GM12864 (cell line): ENCODE data around the gene SLX4IP.

Experiments
- DNase-seq: peaks from one replicate; pipeline ENCODE4 v3.0.0-alpha.2; 2011; ENCODE audit warnings: low read depth
- H3K4me3 ChIP-seq: 2 replicates; pipeline ENCODE4 v1.5.1; 2011; ENCODE audit warnings: mild to moderate bottlenecking, low read depth, low read length, control low read depth
- TF ChIP-seq, protein P1 (sequence below): IDR thresholded peaks from 2 replicates; pipeline ENCODE4 v1.5.1; 2011; ENCODE audit warnings: low read depth, mild to moderate bottlenecking, moderate library complexity, low read length, control low read depth, inconsistent platforms; ENCODE audit errors: missing control alignments

SLX4IP gene

DNA sequence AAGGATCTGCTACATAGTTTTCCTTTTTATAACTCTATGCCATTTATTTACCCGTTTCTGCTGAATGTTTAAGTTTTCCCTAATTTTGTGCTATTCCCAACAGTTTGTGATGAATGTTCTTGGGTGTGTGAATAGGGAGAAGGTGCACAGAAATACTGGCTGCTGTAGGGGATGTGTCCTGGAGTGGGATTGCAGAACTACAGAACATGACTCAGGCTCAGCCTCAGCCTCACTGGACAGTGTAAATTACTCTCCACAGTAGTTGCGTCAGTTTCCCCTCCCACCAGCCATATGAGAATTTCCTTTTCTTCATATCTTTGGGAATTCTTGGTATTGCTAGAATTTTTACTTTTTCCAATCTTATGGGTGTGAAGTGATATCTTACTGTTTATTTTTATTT lies 57.0 kb downstream of the SLX4IP start:
- TF ChIP-seq, protein P1, sequence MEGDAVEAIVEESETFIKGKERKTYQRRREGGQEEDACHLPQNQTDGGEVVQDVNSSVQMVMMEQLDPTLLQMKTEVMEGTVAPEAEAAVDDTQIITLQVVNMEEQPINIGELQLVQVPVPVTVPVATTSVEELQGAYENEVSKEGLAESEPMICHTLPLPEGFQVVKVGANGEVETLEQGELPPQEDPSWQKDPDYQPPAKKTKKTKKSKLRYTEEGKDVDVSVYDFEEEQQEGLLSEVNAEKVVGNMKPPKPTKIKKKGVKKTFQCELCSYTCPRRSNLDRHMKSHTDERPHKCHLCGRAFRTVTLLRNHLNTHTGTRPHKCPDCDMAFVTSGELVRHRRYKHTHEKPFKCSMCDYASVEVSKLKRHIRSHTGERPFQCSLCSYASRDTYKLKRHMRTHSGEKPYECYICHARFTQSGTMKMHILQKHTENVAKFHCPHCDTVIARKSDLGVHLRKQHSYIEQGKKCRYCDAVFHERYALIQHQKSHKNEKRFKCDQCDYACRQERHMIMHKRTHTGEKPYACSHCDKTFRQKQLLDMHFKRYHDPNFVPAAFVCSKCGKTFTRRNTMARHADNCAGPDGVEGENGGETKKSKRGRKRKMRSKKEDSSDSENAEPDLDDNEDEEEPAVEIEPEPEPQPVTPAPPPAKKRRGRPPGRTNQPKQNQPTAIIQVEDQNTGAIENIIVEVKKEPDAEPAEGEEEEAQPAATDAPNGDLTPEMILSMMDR = no peak
- no peak for DNase-seq
- H3K4me3 ChIP-seq = no peak overlapping the region

DNA sequence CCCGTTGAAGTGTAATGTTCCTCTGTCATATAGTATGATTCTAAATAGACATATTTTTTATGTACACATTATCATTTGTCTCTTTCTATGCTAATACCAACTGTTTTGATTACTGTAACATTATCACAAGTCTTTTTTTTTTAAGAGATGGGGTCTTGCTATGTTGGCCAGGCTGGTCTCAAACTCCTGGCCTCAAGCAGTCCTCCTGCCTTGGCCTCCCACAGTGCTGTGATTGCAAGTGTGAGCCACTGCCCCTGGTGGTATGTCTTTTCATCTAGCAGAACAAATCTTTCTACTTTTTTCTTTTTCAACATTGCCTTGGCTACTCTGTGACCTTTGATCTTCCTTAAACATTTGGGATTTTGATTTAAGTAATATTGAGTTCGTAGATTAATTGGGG lies 57.7 kb downstream of the SLX4IP start:
- H3K4me3 ChIP-seq = no peak overlapping the region
- TF ChIP-seq, protein P1 = no peak
- DNase-seq = no peak

DNA sequence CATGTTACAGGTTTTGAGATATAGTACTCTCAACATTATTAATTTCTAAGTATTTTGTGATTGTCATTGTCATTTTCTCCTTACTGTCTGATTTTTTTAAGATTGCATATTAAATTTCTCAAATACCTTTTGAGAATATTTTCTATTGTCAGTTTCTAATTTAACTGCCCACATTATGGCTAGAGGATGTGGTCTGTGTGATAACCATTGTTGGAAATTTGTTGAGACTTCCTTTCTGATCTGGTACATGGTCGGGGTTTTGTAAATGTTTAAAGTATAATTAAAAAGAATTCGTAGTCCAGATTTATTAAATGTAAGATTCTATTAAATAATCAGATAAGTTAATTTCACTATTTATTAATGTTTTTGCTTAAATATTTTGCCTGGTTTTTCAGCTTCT lies 60.1 kb downstream of the SLX4IP start:
- H3K4me3 ChIP-seq = no peak overlapping the region
- no peak for DNase-seq
- TF ChIP-seq, protein P1 = no peak

DNA sequence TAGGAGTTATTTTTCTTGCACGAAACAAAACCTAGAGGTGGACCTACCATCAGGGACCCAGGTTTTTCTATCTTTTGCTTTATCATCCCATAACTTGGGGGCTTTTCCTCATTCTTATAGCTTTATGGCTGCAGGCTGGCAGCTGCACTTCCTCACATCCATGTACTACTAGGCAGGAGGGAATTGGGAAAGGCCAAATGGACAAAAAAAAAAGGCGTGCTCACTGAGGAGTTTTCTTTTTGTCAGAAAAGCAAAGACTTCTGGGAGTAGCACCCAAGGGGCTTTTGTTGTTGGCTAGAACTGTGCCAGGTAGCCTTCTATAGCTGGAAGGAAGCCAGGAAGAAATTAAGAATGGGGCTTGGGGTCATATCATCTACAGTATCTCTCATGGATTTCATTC lies 61.4 kb downstream of the SLX4IP start:
- no peak overlapping the region for H3K4me3 ChIP-seq
- no peak for DNase-seq
- TF ChIP-seq, protein P1 = no peak

DNA sequence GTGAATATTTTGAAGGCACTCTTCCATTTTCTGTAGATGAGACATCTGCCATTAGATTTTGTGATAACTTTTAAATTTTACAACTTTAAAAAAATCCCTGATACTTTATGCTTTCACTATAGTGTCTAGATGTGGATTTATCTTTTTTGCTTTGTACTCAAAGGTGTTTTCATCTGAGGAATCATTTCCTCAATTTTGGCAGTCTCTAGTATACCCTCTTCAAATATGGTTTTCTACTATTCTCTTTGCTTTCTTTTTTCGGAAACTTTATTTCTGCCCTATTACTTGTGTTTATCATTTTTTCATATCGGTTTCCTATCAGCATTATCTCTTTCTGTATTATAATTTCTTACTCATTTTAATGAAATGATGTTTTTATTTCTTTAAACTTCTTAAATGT lies 62.2 kb downstream of the SLX4IP start:
- no peak overlapping the region for H3K4me3 ChIP-seq
- TF ChIP-seq, protein P1 = no peak
- DNase-seq = no peak

DNA sequence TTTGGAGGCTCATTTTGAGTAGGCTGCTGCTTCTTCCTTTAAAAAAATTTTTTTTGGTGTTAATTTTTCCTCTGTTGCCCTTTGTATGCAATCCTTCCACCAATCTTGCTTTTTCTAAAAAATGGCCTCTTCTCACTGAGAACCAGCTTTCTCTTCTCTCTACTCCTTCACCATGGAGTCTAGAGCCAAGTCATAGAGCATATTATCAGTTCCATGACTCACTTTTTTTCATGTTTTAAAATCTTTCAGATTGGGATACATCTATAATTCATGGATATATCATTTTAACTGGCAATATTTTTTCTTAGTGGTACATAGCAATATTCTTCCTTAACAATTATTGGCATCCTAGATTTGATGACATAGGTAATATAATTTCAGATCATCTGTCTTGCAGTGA lies 62.7 kb downstream of the SLX4IP start:
- no peak for DNase-seq
- TF ChIP-seq, protein P1 = no peak
- H3K4me3 ChIP-seq = no peak overlapping the region

DNA sequence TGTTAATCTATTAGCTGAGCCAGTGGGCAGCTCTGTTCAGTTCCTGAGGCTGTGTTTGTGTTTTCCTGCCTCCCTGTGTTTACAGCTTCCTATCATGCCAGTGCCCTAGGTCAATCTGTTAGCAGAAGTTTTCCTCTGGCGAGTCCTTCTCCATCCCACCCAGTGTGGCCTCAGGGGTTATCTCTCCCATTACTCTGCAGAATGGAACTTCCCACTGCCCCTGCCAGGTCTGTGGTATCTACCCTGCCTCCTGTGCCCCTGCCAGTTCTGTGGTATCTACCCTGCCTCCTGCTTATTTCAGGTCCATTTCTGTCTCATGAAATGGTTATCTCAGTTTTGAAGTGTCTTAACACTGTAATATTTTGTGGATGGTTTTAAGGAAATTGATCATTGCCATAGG lies 63.1 kb downstream of the SLX4IP start:
- TF ChIP-seq, protein P1 = no peak
- DNase-seq = no peak

More for the DNA sequence above, 63.1 kb downstream of the SLX4IP start:
- no peak overlapping the region for H3K4me3 ChIP-seq
